Hematopoietic multipotent progenitor cell treated with erythropoietin and hydrocortisone succinate and interleukin-3 and kit ligand, for 17 days (in vitro differentiated cells): ENCODE results near the gene SNUPN.

ENCODE experiments used
- DNase-seq: peaks from one replicate; pipeline ENCODE4 v3.0.0-alpha.2; 2015; ENCODE audit warnings: low spot score

The SNUPN gene

GRCh38 chr15:75625542-75626347 is at the start of gene SNUPN:
Gene SNUPN (minus strand): TSS chr15:75625725. CDS start chr15:75621051, 4,674 bp downstream.
- peak; percentile 79 for DNase-seq

DNA sequence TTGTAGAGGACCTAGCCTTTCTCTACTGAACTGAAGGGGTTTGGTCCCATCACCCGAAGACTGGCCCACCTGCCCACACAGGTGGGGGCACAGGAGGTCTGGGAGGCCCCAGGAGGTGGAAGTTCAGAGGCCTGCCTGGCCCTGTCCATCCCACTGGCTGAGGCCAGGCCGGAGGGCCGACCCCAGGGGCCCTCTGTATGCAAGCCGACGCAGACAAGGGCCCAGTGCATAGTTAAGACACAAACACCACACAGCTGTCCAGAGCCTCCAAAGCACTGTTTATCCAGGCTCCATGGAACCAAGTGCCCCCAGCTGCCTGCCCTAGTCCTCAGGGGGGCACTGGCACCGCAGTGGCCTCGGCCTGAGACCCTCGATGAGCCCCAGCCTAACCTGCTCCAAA is 48.8 kb upstream of the SNUPN start:
- no peak for DNase-seq

- no peak for DNase-seq
Measured at GRCh38 chr15:75673426-75674235, 48.1 kb upstream of the SNUPN start.

DNA sequence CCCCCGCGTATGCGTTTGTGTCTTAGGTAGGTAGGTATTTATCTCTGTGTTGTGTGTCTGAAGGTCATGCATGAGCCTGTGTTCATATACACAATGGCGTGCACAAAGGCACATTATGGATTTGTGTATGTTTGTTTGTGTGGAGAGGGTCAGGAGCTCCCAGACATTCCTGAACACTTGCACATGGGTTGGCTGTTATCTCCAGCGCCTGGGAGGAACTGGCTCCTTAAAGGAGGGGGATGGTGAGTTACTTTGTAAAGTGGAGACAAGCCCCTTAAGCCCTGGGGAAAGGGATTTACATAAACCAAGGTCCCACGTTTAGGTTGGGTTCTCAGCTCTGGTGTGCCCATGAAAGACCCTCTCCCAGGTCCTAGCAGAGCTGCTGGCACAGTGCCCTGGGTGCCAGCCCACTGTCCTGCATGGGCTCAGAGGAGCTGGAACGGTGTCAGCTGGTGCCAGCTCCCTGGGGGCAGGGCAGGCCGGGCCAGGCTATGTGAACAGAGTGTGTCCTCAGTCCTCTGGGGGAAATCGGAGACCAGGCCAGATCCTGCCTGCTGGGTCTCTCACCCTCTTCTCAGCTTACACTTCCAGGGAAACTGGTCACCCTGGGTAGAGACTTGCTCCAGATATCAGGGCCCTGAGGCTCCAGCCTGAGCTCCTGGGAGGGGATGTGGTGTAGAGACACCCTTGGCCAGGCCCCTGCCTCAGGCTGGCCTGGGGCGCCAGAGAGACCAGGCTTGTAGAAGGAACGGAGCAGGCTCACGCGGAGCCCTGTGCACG is 47.3 kb upstream of the SNUPN start:
- no peak for DNase-seq

DNA sequence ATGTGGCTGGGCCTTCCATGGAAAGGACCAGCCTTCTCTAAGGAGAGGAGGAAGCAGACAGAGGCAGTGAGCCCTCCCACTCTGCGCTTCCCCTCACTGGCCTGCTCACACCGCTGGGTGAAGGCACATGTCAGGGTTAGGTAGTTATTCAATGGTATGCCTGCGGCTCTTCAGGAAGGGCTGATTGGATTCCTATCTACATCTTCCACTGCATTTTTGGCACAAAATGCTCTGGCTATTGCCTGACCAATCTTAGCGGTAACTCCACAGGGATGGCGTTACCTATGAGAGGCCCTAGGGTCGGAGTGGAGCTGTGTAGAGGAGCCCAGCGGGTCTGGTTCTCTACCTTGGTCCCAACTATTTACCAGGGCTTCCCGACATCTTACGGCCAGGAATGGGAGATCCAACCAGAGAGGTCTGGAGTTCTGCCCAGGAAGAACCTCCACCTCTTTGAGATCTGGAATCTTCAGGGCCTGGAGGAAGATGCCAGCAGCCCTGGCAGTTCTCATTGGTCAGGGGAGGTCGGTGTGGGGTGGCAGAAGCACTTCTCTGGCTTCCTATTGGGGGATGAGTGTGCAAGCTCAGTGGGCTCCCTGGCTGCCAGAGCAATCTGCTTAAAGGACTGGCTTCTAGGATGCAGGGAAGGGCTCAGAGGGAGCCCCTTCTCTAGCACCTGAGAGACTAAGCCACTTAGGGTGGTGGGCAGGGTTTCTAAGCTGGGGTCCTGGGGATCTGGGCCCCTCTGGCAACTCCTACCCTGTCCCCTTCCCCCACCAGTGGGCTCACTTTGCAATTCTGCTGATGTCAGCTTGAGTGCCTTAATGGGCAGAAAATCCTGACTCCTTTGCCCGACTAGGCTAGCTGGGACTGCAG is 46.4 kb upstream of the SNUPN start:
- DNase-seq, result no peak

DNA sequence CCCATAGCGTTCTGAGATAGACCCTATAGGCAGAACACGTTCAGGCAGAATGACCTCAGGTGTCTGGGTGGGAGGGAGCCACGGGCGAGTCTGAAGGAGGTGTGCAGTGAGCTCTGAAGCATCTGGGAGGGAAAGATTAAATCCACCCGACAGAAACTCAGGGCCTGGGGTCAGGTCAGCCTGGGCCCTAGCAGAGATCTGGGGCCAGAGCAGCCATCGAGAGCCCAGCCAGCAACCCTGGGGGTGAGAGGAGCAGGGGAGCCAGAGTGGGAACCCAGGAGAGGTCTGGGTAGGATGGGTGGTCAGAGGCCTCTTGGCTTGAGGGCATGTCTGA is 44.3 kb upstream of the SNUPN start:
- no peak for DNase-seq

- DNase-seq, result no peak
Measured at GRCh38 chr15:75669191-75669878, 43.8 kb upstream of the SNUPN start.

- DNase-seq, result no peak
Measured at GRCh38 chr15:75666823-75667501, 41.4 kb upstream of the SNUPN start.

GRCh38 chr15:75663931-75664421 is 38.5 kb upstream of the SNUPN start:
- no peak for DNase-seq

GRCh38 chr15:75662823-75663519 is 37.4 kb upstream of the SNUPN start:
- DNase-seq, result no peak

DNA sequence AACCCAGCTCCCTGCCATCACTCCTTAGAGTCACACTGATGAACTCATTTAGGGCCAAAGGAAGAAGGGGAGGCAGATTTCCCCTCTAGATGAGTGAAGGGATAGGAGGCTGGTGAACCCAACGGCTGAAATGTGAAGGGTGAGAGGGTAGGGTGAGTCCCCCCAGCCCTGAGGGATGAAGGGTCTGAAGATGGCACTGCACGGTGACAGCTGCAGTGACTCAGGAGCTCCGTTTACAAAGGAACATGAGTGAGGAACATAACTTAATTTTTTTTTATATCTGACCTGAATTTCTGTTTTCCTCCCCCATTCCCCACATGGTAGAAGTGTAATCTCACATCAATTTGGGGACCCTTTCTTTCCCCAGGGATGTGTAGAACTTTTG is 36.2 kb upstream of the SNUPN start:
- DNase-seq, result no peak

DNA sequence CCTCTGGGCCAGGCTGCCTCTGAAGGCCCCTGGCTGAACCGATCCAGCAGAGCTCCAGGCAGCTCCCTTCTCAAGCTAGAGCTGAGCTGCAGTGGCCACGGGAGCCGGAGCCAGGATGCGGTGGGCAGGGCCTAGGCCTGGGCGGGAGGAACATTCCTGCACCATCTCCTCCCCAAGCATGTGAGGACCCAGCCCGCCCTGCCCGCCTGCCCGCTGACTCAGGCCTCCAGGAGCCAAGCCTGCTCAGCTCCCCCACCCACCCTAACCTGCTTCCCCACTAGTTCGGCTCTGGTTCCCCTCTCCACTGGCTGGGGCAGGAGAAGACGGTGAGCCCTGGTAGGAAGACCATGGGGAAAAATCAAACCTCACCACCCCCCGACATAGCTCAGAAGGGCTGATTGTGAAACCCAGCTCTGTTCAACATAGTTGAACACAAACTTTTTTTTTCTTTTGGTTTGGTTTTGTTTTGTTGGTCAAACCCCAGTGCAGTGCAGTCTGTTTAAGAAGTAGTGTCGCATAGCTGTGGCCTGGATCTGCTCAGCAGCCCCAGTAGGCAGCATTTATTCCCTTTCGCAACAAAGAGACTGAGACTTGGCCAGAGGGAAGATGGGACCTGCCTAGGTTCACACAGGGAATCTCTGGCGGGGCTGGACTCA is 35.7 kb upstream of the SNUPN start:
- DNase-seq, result no peak

DNA sequence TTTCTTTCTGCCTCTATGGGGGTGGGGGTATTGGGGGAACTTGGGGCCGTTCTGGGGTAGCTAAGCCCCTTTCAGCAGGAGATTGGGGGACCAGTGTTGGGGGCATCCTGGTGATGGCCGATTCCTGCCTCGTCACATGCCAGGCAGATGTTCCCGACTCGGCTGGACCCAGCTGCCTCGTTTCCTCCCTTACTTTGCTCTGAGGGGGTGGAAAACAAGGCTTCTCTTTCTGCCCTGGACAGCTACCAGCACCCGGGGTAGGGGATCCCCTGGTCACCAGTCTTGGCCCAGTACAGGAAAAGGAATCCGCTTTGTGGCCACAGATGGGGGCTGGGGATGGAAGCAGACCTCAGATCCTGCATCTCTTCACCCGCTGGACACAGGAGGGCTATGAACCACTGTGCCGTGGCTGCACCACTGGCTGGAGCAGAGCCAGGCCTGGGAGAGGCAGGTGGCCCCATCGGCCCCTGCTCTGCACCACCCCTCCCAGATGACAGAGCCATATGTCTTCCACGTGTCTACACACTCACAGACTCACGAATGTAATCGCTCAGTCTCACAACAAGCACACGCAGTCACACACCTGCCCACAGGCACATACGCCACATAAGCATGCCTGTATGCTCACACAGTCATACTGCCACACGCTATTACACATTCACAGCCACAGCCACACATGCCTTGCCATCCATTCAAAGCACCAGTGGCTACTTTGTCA is 34.6 kb upstream of the SNUPN start:
- no peak for DNase-seq

GRCh38 chr15:75659141-75659771 is 33.7 kb upstream of the SNUPN start:
- no peak for DNase-seq

- DNase-seq, result no peak
Measured at GRCh38 chr15:75656813-75657212, 31.3 kb upstream of the SNUPN start.

DNA sequence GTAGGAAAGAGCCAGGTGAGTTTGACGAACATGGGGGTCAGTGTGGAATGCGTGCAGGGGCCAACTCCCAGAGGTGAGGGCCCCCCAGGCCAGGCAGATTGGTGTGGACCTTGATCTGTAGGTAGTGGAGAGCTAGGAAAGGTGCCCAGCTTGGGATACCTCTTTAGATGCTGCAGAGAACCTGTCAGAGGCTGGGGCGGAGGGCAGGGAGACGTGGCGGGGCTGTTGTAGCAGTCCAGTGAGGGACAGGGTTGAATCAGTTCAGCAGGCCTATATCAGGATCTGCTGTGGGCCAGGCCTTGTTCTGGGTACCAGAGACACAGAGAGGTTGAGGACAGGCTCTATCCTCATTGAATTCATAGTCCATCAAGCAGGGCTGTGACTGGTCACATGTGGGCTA is 30.8 kb upstream of the SNUPN start:
- DNase-seq, result no peak

- DNase-seq, result no peak
Measured at GRCh38 chr15:75655931-75656330, 30.4 kb upstream of the SNUPN start.
